WTC11 (cell line): ENCODE measurements around the gene NPAS2. TPM values are rescaled to one million over a fixed set of nuclear protein-coding genes. Genes with fewer than 3 reads are reported as not detected.

Experiments
- ATAC-seq: fragments of 200-7000 bp; cut with Tn5 transposase; 2 replicates; pipeline ENCODE4 v1.10.0; 2021; ENCODE audit warnings: mild to moderate bottlenecking, moderate library complexity
- CTCF ChIA-PET: fragments of 300-600 bp; sonication (Branson Sonifier 250); formaldehyde crosslinking; loops from one replicate; lab custom pipeline; 2021; ENCODE audit warnings: antibody characterized with exemption; lab: Charles Lee
- POLR2A ChIA-PET: fragments of 350-600 bp; sonication (Branson Sonifier 250); formaldehyde crosslinking; loops from one replicate; lab custom pipeline; 2021; ENCODE audit warnings: antibody characterized with exemption; lab: Charles Lee
- DNase-seq: peaks from one replicate; pipeline ENCODE4 v3.0.0; 2021; ENCODE audit warnings: low spot score
- H3K27ac Mint-ChIP-seq: 2 replicates; pipeline ENCODE4 v1.8.0; 2021; ENCODE audit warnings: mixed read lengths
- H3K27me3 Mint-ChIP-seq: 2 replicates; pipeline ENCODE4 v1.8.0; 2021; ENCODE audit warnings: low read depth, mild to moderate bottlenecking, moderate library complexity, mixed read lengths
- H3K36me3 Mint-ChIP-seq: 2 replicates; pipeline ENCODE4 v1.8.0; 2021; ENCODE audit warnings: mixed read lengths
- H3K4me1 Mint-ChIP-seq: 2 replicates; pipeline ENCODE4 v1.8.0; 2022; ENCODE audit warnings: mixed read lengths
- H3K4me3 Mint-ChIP-seq: 2 replicates; pipeline ENCODE4 v1.8.0; 2021; ENCODE audit warnings: mild to moderate bottlenecking, moderate library complexity, mixed read lengths
- H3K9me3 Mint-ChIP-seq: 2 replicates; pipeline ENCODE4 v1.8.0; 2021; ENCODE audit warnings: mixed read lengths
- CDX4 ChIP-seq: fragments of 250-450 bp; sonication (Bioruptor Pico); IDR thresholded peaks from 2 replicates; pipeline ENCODE4 v1.9.0; 2021; ENCODE audit warnings: moderate library complexity, mild to moderate bottlenecking, inconsistent platforms, borderline replicate concordance
- CREB1 ChIP-seq: sonication (generic); formaldehyde crosslinking; IDR thresholded peaks from 2 replicates; pipeline ENCODE4 v1.8.0; 2023; ENCODE audit warnings: mild to moderate bottlenecking, missing genetic modification reagents
- E2F5 ChIP-seq: sonication (generic); formaldehyde crosslinking; IDR thresholded peaks from 2 replicates; pipeline ENCODE4 v1.8.1; 2022; ENCODE audit warnings: mild to moderate bottlenecking, moderate library complexity, missing genetic modification reagents
- GABPB1 ChIP-seq: sonication (generic); formaldehyde crosslinking; IDR thresholded peaks from 2 replicates; pipeline ENCODE4 v1.8.1; 2023; ENCODE audit warnings: mild to moderate bottlenecking, missing genetic modification reagents
- GRHL2 ChIP-seq: fragments of 250-450 bp; sonication (Bioruptor Pico); IDR thresholded peaks from 2 replicates; pipeline ENCODE4 v1.8.0; 2022; ENCODE audit warnings: mild to moderate bottlenecking, moderate library complexity; ENCODE audit not compliant: insufficient replicate concordance, severe bottlenecking
- GTF2I ChIP-seq: fragments of 250-450 bp; sonication (Bioruptor Pico); conservative IDR thresholded peaks from 2 replicates; pipeline ENCODE4 v1.4.0; 2021; ENCODE audit warnings: mild to moderate bottlenecking
- HMGA2 ChIP-seq: fragments of 250-450 bp; sonication (Bioruptor Pico); IDR thresholded peaks from 2 replicates; pipeline ENCODE4 v1.4.0; 2021; ENCODE audit warnings: mild to moderate bottlenecking, moderate library complexity
- KAT7 ChIP-seq: sonication (generic); formaldehyde crosslinking; IDR thresholded peaks from 2 replicates; pipeline ENCODE4 v1.8.1; 2023; ENCODE audit warnings: missing genetic modification reagents, mild to moderate bottlenecking, borderline replicate concordance
- MXD4 ChIP-seq: fragments of 250-450 bp; sonication (Bioruptor Pico); IDR thresholded peaks from 2 replicates; pipeline ENCODE4 v1.8.0; 2021; ENCODE audit warnings: mild to moderate bottlenecking, moderate library complexity, borderline replicate concordance
- MYBL2 ChIP-seq: sonication (generic); formaldehyde crosslinking; IDR thresholded peaks from 2 replicates; pipeline ENCODE4 v1.8.1; 2023; ENCODE audit warnings: mild to moderate bottlenecking, moderate library complexity, missing genetic modification reagents
- NFE2L1 ChIP-seq: sonication (generic); formaldehyde crosslinking; IDR thresholded peaks from 2 replicates; pipeline ENCODE4 v1.8.1; 2023; ENCODE audit warnings: missing genetic modification reagents
- PRDM15 ChIP-seq: sonication (generic); formaldehyde crosslinking; IDR thresholded peaks from 2 replicates; pipeline ENCODE4 v1.8.0; 2022; ENCODE audit warnings: missing genetic modification reagents
- PREB ChIP-seq: sonication (generic); formaldehyde crosslinking; IDR thresholded peaks from 2 replicates; pipeline ENCODE4 v1.8.1; 2022; ENCODE audit warnings: mild to moderate bottlenecking, missing genetic modification reagents, moderate library complexity, borderline replicate concordance
- PRRX2 ChIP-seq: fragments of 250-450 bp; sonication (Bioruptor Pico); IDR thresholded peaks from 2 replicates; pipeline ENCODE4 v1.8.0; 2021; ENCODE audit warnings: mild to moderate bottlenecking
- TCF7 ChIP-seq: sonication (generic); formaldehyde crosslinking; IDR thresholded peaks from 2 replicates; pipeline ENCODE4 v1.8.0; 2022; ENCODE audit warnings: mild to moderate bottlenecking, low read depth, missing genetic modification reagents, moderate library complexity
- ZNF317 ChIP-seq: sonication (generic); formaldehyde crosslinking; IDR thresholded peaks from 2 replicates; pipeline ENCODE4 v1.8.1; 2023; ENCODE audit warnings: low read depth, mild to moderate bottlenecking, moderate library complexity, missing genetic modification reagents, borderline replicate concordance
- total RNA-seq: library from RNA; stranded (reverse); gene quantifications from 3 replicates; pipeline ENCODE4 v1.2.3, GENCODE V29; 2021
- TF ChIP-seq, protein P1 (sequence below): sonication (generic); formaldehyde crosslinking; IDR thresholded peaks from 2 replicates; pipeline ENCODE4 v1.8.0; 2022; ENCODE audit warnings: mild to moderate bottlenecking, missing genetic modification reagents
- TF ChIP-seq, protein P2 (sequence below): sonication (generic); formaldehyde crosslinking; IDR thresholded peaks from 2 replicates; pipeline ENCODE4 v1.8.0; 2022; ENCODE audit warnings: mild to moderate bottlenecking, missing genetic modification reagents

Gene NPAS2
- total RNA-seq, 1 experiment from 2014 or later, result 2.6 TPM

- no peak for DNase-seq
- POLR2A ChIA-PET, result no interaction called here
- Mint-ChIP-seq H3K9me3 (peaks cover 9% of the 10 kb centered on the region; the same call in 1 of the 2 replicates), H3K27me3 (peaks cover 36% of the 10 kb centered on the region), H3K27ac (no peak overlapping the region), H3K4me3 (no peak overlapping the region), H3K36me3 (no peaks in the 10 kb centered on the region), H3K4me1 (peaks cover 45% of the 10 kb centered on the region)
- TF ChIP-seq ZNF317 (CRISPR knock-in tag) (no peak), PRRX2 (no peak), MXD4 (no peak), NFE2L1 (CRISPR knock-in tag) (no peak), KAT7 (CRISPR knock-in tag) (no peak), PREB (CRISPR knock-in tag) (no peak), TCF7 (CRISPR knock-in tag) (no peak), E2F5 (CRISPR knock-in tag) (no peak), GTF2I (CRISPR knock-in tag) (no peak), HMGA2 (no peak)
- TF ChIP-seq, protein P1, sequence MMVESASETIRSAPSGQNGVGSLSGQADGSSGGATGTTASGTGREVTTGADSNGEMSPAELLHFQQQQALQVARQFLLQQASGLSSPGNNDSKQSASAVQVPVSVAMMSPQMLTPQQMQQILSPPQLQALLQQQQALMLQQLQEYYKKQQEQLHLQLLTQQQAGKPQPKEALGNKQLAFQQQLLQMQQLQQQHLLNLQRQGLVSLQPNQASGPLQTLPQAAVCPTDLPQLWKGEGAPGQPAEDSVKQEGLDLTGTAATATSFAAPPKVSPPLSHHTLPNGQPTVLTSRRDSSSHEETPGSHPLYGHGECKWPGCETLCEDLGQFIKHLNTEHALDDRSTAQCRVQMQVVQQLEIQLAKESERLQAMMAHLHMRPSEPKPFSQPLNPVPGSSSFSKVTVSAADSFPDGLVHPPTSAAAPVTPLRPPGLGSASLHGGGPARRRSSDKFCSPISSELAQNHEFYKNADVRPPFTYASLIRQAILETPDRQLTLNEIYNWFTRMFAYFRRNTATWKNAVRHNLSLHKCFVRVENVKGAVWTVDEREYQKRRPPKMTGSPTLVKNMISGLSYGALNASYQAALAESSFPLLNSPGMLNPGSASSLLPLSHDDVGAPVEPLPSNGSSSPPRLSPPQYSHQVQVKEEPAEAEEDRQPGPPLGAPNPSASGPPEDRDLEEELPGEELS (CRISPR knock-in tag), result no peak
- CTCF ChIA-PET, result no interaction called here
- no peak for ATAC-seq
Measured at GRCh38 chr2:100814043-100814442, 5.9 kb upstream of the NPAS2 start.

GRCh38 chr2:100814453-100814852 lies 5.5 kb upstream of the NPAS2 start:
- Mint-ChIP-seq H3K27me3 (peaks cover 40% of the 10 kb centered on the region), H3K9me3 (peaks cover 9% of the 10 kb centered on the region; the same call in 1 of the 2 replicates), H3K4me3 (no peak overlapping the region), H3K27ac (no peak overlapping the region), H3K36me3 (no peaks in the 10 kb centered on the region), H3K4me1 (peaks cover 41% of the 10 kb centered on the region)
- ChIA-PET CTCF (no interaction called here), POLR2A (no interaction called here)
- TF ChIP-seq MXD4, result no peak
- no peak for TF ChIP-seq CREB1 (CRISPR knock-in tag)
- peak; percentile 58; the same call in 1 of the 2 replicates for TF ChIP-seq GABPB1
- DNase-seq (no peak), ATAC-seq (no peak)

DNA sequence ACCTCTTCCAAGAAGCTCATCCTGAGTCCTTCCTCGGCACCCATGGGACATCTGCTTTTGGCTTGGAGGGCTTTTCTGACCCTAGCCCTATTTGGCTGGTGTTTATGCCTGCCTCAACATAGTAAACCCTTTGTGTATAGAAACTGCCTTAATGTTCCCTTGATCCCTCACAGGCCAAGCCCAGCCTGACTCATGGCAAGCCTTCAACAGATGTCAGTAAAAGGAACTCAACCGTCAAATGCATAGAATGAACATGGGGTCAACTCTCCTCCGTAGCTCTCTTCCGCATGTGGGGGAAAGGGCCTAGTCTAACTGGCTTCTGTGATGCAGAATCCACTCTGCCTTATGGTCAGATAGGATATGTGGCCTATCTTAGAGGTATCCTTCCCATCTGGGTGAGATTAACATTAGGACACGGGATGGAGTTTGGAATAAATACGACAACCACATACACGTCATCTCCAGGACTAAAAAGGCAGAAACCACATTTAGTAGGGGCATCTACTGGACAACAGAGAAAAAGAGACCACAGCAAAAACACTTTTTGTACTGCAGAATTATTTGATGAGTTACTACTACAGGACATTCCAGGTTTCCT lies 2.5 kb upstream of the NPAS2 start:
- TF ChIP-seq, protein P2, sequence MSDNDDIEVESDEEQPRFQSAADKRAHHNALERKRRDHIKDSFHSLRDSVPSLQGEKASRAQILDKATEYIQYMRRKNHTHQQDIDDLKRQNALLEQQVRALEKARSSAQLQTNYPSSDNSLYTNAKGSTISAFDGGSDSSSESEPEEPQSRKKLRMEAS, result no peak
- TF ChIP-seq PRDM15 (CRISPR knock-in tag) (no peak), CDX4 (CRISPR knock-in tag) (no peak), GRHL2 (CRISPR knock-in tag) (no peak), MYBL2 (CRISPR knock-in tag) (no peak)
- TF ChIP-seq, all 79 proteins: peak for 0
- Mint-ChIP-seq H3K9me3 (no peaks in the 10 kb centered on the region), H3K36me3 (no peaks in the 10 kb centered on the region), H3K4me1 (peaks cover 44% of the 10 kb centered on the region), H3K4me3 (peak overlapping the region; percentile 62; the same call in 1 of the 2 replicates), H3K27ac (no peak overlapping the region), H3K27me3 (peaks cover 63% of the 10 kb centered on the region)
- DNase-seq (no peak), ATAC-seq (no peak)
- CTCF ChIA-PET, result interaction anchor here (1.2 to 1.8 kb wide), 2 partner anchors 8 to 87 kb away, joined by 4 to 5 read pairs; no protein-coding TSS in a partner anchor
- POLR2A ChIA-PET, result no interaction called here
